Fibroblast of lung (primary cell): Measurements from ENCODE around the gene ZNF407.

Experiments
- EZH2 ChIP-seq: IDR thresholded peaks from 2 replicates; pipeline ENCODE4 v1.5.1; 2012; ENCODE audit warnings: low read length, control low read depth, mild to moderate bottlenecking; ENCODE audit errors: missing control alignments
- TF ChIP-seq, protein P1 (sequence below), 2 donors: IDR thresholded peaks in 1 of 2; conservative IDR thresholded peaks in 1 of 2; 1 replicate in 1 of 2; 2 replicates in 1 of 2; pipeline ENCODE4 v1.5.1; 2011 to 2012; ENCODE audit warnings: low read length in 2 of 2, control low read depth in 1 of 2, inconsistent platforms in 1 of 2, low read depth in 1 of 2, mild to moderate bottlenecking in 1 of 2

DNA sequence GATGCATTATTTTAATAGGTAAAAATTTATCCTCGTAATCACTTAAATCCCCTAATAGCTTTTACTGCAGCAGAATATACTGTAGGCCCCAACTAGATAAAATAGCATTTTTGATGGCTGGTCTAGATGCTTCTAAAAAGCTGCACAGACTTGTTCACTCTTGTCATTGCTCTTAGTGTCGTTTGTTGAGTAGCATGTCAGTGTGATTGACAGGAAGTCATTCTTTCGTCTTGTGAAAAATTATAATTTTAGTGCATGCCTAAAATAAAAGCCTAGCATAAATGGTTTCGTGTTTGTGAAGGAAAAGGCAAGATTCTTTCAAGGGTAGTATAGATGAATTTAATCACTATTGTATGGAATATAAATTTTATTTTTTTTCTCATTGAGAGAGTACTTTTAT, 336.3 kb downstream of the ZNF407 start:
- TF ChIP-seq, protein P1, sequence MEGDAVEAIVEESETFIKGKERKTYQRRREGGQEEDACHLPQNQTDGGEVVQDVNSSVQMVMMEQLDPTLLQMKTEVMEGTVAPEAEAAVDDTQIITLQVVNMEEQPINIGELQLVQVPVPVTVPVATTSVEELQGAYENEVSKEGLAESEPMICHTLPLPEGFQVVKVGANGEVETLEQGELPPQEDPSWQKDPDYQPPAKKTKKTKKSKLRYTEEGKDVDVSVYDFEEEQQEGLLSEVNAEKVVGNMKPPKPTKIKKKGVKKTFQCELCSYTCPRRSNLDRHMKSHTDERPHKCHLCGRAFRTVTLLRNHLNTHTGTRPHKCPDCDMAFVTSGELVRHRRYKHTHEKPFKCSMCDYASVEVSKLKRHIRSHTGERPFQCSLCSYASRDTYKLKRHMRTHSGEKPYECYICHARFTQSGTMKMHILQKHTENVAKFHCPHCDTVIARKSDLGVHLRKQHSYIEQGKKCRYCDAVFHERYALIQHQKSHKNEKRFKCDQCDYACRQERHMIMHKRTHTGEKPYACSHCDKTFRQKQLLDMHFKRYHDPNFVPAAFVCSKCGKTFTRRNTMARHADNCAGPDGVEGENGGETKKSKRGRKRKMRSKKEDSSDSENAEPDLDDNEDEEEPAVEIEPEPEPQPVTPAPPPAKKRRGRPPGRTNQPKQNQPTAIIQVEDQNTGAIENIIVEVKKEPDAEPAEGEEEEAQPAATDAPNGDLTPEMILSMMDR (conservative IDR thresholded peaks at IDR 0.05 in 1 of 2, IDR thresholded peaks at IDR 0.05 in 1 of 2; ENCODE audit: low read depth in 1 of 2, low read length in 2 of 2), result no peak
- TF ChIP-seq EZH2, result no peak
